ENCODE results near the gene SERPINE3. TPM values are rescaled to one million over a fixed set of nuclear protein-coding genes. Genes with fewer than 3 reads are reported as not detected.

The SERPINE3 gene
- total and polyA plus RNA-seq, 8 donors: 0.55 TPM; not detected in 7

DNA sequence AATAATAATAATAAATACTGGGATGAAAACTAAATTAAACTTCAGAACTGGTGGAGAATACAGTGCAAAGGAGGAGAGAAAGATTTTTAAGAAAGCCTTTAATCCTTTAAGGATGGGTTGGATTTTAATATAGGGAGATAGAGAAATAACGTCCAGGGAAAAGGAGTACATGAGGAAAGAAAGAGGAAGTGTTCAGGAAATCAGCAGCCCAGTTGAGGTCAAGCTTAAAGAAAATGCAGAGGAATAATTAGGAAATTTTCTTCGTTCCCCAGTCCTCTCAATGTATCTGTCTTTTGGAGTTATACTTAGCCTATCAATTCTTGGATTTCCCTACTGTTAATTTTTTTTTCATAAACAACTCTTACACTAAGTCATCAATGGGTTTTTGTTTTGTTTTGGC, 65.7 kb downstream of the SERPINE3 start:
- H3K9me3 ChIP-seq: no peaks in the 10 kb centered on the region
- TF ChIP-seq EP300 (IDR thresholded peaks at IDR 0.05) (no peak), POLR2AphosphoS5 (IDR thresholded peaks at IDR 0.05) (no peak), POLR2A (IDR thresholded peaks at IDR 0.05) (no peak)
- TF ChIP-seq, protein P1, sequence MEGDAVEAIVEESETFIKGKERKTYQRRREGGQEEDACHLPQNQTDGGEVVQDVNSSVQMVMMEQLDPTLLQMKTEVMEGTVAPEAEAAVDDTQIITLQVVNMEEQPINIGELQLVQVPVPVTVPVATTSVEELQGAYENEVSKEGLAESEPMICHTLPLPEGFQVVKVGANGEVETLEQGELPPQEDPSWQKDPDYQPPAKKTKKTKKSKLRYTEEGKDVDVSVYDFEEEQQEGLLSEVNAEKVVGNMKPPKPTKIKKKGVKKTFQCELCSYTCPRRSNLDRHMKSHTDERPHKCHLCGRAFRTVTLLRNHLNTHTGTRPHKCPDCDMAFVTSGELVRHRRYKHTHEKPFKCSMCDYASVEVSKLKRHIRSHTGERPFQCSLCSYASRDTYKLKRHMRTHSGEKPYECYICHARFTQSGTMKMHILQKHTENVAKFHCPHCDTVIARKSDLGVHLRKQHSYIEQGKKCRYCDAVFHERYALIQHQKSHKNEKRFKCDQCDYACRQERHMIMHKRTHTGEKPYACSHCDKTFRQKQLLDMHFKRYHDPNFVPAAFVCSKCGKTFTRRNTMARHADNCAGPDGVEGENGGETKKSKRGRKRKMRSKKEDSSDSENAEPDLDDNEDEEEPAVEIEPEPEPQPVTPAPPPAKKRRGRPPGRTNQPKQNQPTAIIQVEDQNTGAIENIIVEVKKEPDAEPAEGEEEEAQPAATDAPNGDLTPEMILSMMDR (IDR thresholded peaks at IDR 0.05): no peak
- peaks cover 0 to 5% (median 0%) of the 10 kb centered on the region in 4 donors for H3K36me3 ChIP-seq
- WGBS, 5 donors: 65 to 77% (median 70%) methylated on average over 2 of the region's 2 CpGs
- H3K27ac ChIP-seq: no peak overlapping the region
- no peaks in the 10 kb centered on the region for H3K27me3 ChIP-seq
- H3K4me3 ChIP-seq: no peak overlapping the region
- DNase-seq: no peak
- intact Hi-C loops (cut with DNase I; ENCODE audit: low total_unique reads): no loop called here
- peaks cover 0 to 9% (median 4%) of the 10 kb centered on the region in 4 donors for H3K4me1 ChIP-seq

DNA sequence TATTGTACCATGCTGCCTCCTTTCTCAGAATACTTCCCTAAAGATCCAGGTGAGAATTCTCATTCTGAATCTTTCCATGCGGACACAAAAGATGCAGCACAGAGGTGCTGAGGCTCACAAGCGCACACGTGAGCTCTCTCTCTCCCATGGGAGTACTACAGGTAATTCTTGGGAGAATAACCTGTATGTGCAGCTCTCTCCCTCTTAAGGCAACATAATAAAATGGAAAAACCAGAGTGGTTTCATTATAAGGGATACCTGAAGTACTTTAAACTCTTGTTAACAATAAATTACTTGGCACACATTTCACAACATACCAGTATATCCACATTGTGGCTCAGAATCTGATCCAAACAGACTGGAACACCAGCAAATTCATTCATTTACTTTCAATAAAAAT, 72.9 kb downstream of the SERPINE3 start:
- TF ChIP-seq POLR2A (IDR thresholded peaks at IDR 0.05) (no peak), POLR2AphosphoS5 (IDR thresholded peaks at IDR 0.05) (no peak), EP300 (IDR thresholded peaks at IDR 0.05) (no peak)
- TF ChIP-seq, protein P1 (IDR thresholded peaks at IDR 0.05): no peak
- no peaks in the 10 kb centered on the region for H3K27me3 ChIP-seq
- DNase-seq: no peak
- peaks cover 0 to 29% (median 8%) of the 10 kb centered on the region in 4 donors for H3K4me1 ChIP-seq
- intact Hi-C loops (cut with DNase I; ENCODE audit: low total_unique reads): no loop called here
- H3K9me3 ChIP-seq: no peaks in the 10 kb centered on the region
- H3K36me3 ChIP-seq: peaks cover 10 to 35% (median 28%) of the 10 kb centered on the region in 4 donors
- H3K4me3 ChIP-seq: no peak overlapping the region
- no peak overlapping the region for H3K27ac ChIP-seq
- 89 to 98% (median 92%) methylated on average over 3 of the region's 3 CpGs for WGBS, 5 donors

Small RNAs within 50 kb of the gene (small RNA-seq; reads per million reads assigned to genes)
- gene MIR5693: 0 reads per million in 4 donors

Other genes with a start within 250 kb of the SERPINE3 start
- not detected for gene C13orf42, start 228.4 kb upstream of the SERPINE3 start, total RNA-seq
- not detected for gene C13orf42, start 228.4 kb upstream of the SERPINE3 start, polyA plus RNA-seq
- gene FAM124A, start 117.3 kb upstream of the SERPINE3 start, total RNA-seq: 10 to 100 TPM in 1 of 5 donors, 1 to 10 TPM in 4; 2.4 to 21.0 (median 2.9) TPM
- gene FAM124A, start 117.3 kb upstream of the SERPINE3 start, polyA plus RNA-seq: 1 to 10 TPM in 1 of 3 donors, under 1 TPM in 2; 0.46 to 1.9 (median 0.62) TPM
- 100 to 1,000 TPM in 1 of 5 donors, 10 to 100 TPM in 4; 12.3 to 200 (median 41.2) TPM for gene INTS6, start 113.3 kb downstream of the SERPINE3 start, total RNA-seq
- gene INTS6, start 113.3 kb downstream of the SERPINE3 start, polyA plus RNA-seq: 10 to 100 TPM; 10.7 to 15.0 (median 12.5) TPM
- 10 to 100 TPM in 4 of 5 donors, 1 to 10 TPM in 1; 1.4 to 22.6 (median 19.8) TPM for gene WDFY2, start 244.8 kb downstream of the SERPINE3 start, total RNA-seq
- gene WDFY2, start 244.8 kb downstream of the SERPINE3 start, polyA plus RNA-seq: 1 to 10 TPM; 2.0 to 4.7 (median 4.6) TPM